Adrenal gland (tissue), 12 donors: ENCODE data around the gene ABI1. TPM values are rescaled to one million over a fixed set of nuclear protein-coding genes. Genes with fewer than 3 reads are reported as not detected.

Experiments used
- DNase-seq, 7 donors: peaks; one replicate each; pipeline ENCODE4 v3.0.0-alpha.2; 2019 to 2020
- H3K27ac ChIP-seq, 5 donors: fragments of 200-600 bp; sonication (generic) in 4 of 5; 1 replicate in 3 of 5; 2 replicates in 2 of 5; pipeline versions ENCODE4 v1.5.1 to v1.8.0; 2016 to 2020; ENCODE audit warnings: mild to moderate bottlenecking in 1 of 5
- H3K27me3 ChIP-seq: fragments of 200-600 bp; 2 replicates; pipeline ENCODE4 v1.8.0; 2021
- H3K36me3 ChIP-seq, 2 donors: fragments of 200-600 bp; replicated peaks in 1 of 2; 1 replicate in 1 of 2; 2 replicates in 1 of 2; pipeline versions ENCODE4 v1.5.1 to v1.8.0; 2018 to 2022
- H3K4me1 ChIP-seq, 2 donors: fragments of 200-600 bp; replicated peaks in 1 of 2; 1 replicate in 1 of 2; 2 replicates in 1 of 2; pipeline versions ENCODE4 v1.5.1 to v1.8.0; 2018 to 2021
- H3K4me3 ChIP-seq, 4 donors: fragments of 200-600 bp; sonication (generic) in 3 of 4; one replicate each; pipeline ENCODE4 v1.5.1; 2016 to 2018
- H3K9me3 ChIP-seq, 3 donors: fragments of 200-600 bp; sonication (generic) in 1 of 3; replicated peaks in 1 of 3; 1 replicate in 2 of 3; 2 replicates in 1 of 3; pipeline versions ENCODE4 v1.5.1 to v1.8.0; 2016 to 2021
- CTCF ChIP-seq, 6 experiments: fragments of 450-650 bp in 4 of 6; fragments of 200-600 bp in 2 of 6; sonication (generic) in 1 of 6; IDR thresholded peaks; 1 replicate in 5 of 6; 2 replicates in 1 of 6; pipeline versions ENCODE4 v1.5.1 to v1.8.0; 2016 to 2021; ENCODE audit warnings: antibody characterized with exemption in 6 of 6, mild to moderate bottlenecking in 2 of 6, moderate library complexity in 1 of 6
- POLR2A ChIP-seq, 2 donors: fragments of 450-650 bp; IDR thresholded peaks; one replicate each; pipeline ENCODE4 v1.6.1; 2017; ENCODE audit warnings: antibody characterized with exemption in 2 of 2, mild to moderate bottlenecking in 2 of 2, moderate library complexity in 1 of 2
- WGBS, 4 donors: extraction: QIAGEN DNeasy Blood & Tissue Kit in 2 of 4; methylation state at CpG; one replicate each; pipeline versions ENCODE4 v1.1.5 to v1.1.7; 2013 to 2017; 5-methylcytosine and 5-hydroxymethylcytosine counted together
- intact Hi-C, 2 donors: fragments of 100-400 bp; cut with DNase I; formaldehyde crosslinking; loops; one replicate each; pipeline versions ENCODE4 v1.14.1 to v1.15.0; 2022 to 2023
- polyA plus RNA-seq, 3 donors: library from polyadenylated mRNA; stranded (reverse); fragments of 200-250 nt in 2 of 3; fragments of 350-450 nt in 1 of 3; fragmentation: Illumina TruSeq in 1 of 3; extraction: RNeasy Lipid Tissue Mini Kit (QIAGEN cat#74804) in 1 of 3; gene quantifications; one replicate each; pipeline ENCODE4 v1.2.3, GENCODE V29; 2013 to 2014
- total RNA-seq, 9 donors: library from RNA; depleted of rRNA in 4 of 9; stranded (reverse); fragments of >200 nt in 4 of 9; fragments of 120-200 nt in 1 of 9; fragmentation: NEBNext Ultra II Directional in 1 of 9; extraction: Animal tissue kit (Norgen Biotek cat#: 25700) in 1 of 9; gene quantifications; one replicate each; pipeline versions ENCODE4 v1.1.0 to v1.2.4, GENCODE V29; 2013 to 2023
- donor health status: healthy with polysubstance abuse.
- donor health status: Bipolar disorder and iron deficiency.
- donor health status: DM: yes; HTN: yes; CAD: no.
- donor health status: DM: no; HTN: no; CAD: no.
- donor health status: DM: no; HTN: no; CAD: no.
- donor health status: DM: yes; HTN: yes; CAD: no.

ABI1 gene
- total and polyA plus RNA-seq, 12 donors = 13.3 to 38.9 (median 31.1) TPM

GRCh38 chr10:26746061-26746460 lies 114.7 kb downstream of the ABI1 start:
- Histone ChIP-seq H3K4me1 (no peaks in the 10 kb centered on the region), H3K4me3 (no peak overlapping the region), H3K36me3 (peaks cover 0 to 5% of the 10 kb centered on the region in 2 donors), H3K27me3 (no peaks in the 10 kb centered on the region), H3K27ac (no peak overlapping the region), H3K9me3 (no peaks in the 10 kb centered on the region)
- TF ChIP-seq POLR2A (IDR thresholded peaks at IDR 0.05) (no peak), CTCF (IDR thresholded peaks at IDR 0.05) (no peak)
- WGBS, 4 donors = 77 to 85% (median 83%) methylated on average over 5 of the region's 5 CpGs
- no peak for DNase-seq
- intact Hi-C loops = no loop called here

GRCh38 chr10:26743841-26744240 lies 116.9 kb downstream of the ABI1 start:
- no peak for DNase-seq
- no peaks in the 10 kb centered on the region for H3K36me3 ChIP-seq

GRCh38 chr10:26743091-26743490 lies 117.7 kb downstream of the ABI1 start:
- Histone ChIP-seq H3K27me3 (no peaks in the 10 kb centered on the region), H3K9me3 (no peaks in the 10 kb centered on the region), H3K4me1 (no peaks in the 10 kb centered on the region), H3K27ac (no peak overlapping the region), H3K4me3 (no peak overlapping the region), H3K36me3 (no peaks in the 10 kb centered on the region)
- no peak for DNase-seq
- WGBS, 4 donors = 92 to 100% (median 95%) methylated on average over 2 of the region's 2 CpGs
- TF ChIP-seq POLR2A (IDR thresholded peaks at IDR 0.05) = no peak
- TF ChIP-seq CTCF (IDR thresholded peaks at IDR 0.05) = no peak
- intact Hi-C loops = no loop called here

More at GRCh38 chr10:26743841-26744240, 116.9 kb downstream of the ABI1 start:
- Histone ChIP-seq H3K27ac (no peak overlapping the region), H3K4me1 (no peaks in the 10 kb centered on the region), H3K4me3 (no peak overlapping the region), H3K9me3 (no peaks in the 10 kb centered on the region), H3K27me3 (no peaks in the 10 kb centered on the region)
- intact Hi-C loops = no loop called here
- 71 to 82% (median 80%) methylated on average over 1 of the region's 1 CpG for WGBS, 4 donors
- TF ChIP-seq CTCF (IDR thresholded peaks at IDR 0.05) (no peak), POLR2A (IDR thresholded peaks at IDR 0.05) (no peak)

- intact Hi-C loops = no loop called here
- no peak for DNase-seq
- H3K36me3 ChIP-seq = no peaks in the 10 kb centered on the region
These were observed 119.4 kb downstream of the ABI1 start for GRCh38 chr10:26741368-26741767.

More at GRCh38 chr10:26741368-26741767, 119.4 kb downstream of the ABI1 start:
- TF ChIP-seq POLR2A (IDR thresholded peaks at IDR 0.05) (no peak), CTCF (IDR thresholded peaks at IDR 0.05) (no peak)
- Histone ChIP-seq H3K9me3 (no peaks in the 10 kb centered on the region), H3K27me3 (no peaks in the 10 kb centered on the region), H3K4me1 (no peaks in the 10 kb centered on the region), H3K27ac (no peak overlapping the region), H3K4me3 (no peak overlapping the region)
- WGBS, 4 donors = 97 to 100% (median 100%) methylated on average over 4 of the region's 4 CpGs
